Hepatocyte (in vitro differentiated cells): ENCODE results near the gene CHSY1.

Source experiments
- CTCF ChIP-seq: fragments of 200-600 bp; sonication (generic); IDR thresholded peaks from 2 replicates; pipeline ENCODE4 v1.5.1; 2016; ENCODE audit warnings: antibody characterized with exemption, mild to moderate bottlenecking; ENCODE audit not compliant: poor library complexity
- EZH2phosphoT487 ChIP-seq: fragments of 200-600 bp; sonication (generic); IDR thresholded peaks from one replicate; pipeline ENCODE4 v1.6.1; 2018; ENCODE audit warnings: antibody characterized with exemption, mild to moderate bottlenecking, low read depth, moderate library complexity; ENCODE audit not compliant: unreplicated experiment, severe bottlenecking

GRCh38 chr15:101140697-101141065 lies 111.2 kb downstream of the CHSY1 start:
- no peak for TF ChIP-seq CTCF
- TF ChIP-seq EZH2phosphoT487: no peak
